GM21576 (cell line): Measurements from ENCODE around the gene TDRKH.

ENCODE experiments used
- ATAC-seq: cut with Tn5 transposase; IDR thresholded peaks from one replicate; pipeline ENCODE4 v1.9.1; 2021; ENCODE audit warnings: mild to moderate bottlenecking, moderate library complexity; ENCODE audit not compliant: unreplicated experiment

Gene TDRKH

GRCh38 chr1:151823175-151823574 is 32.9 kb upstream of the TDRKH start:
- no peak for ATAC-seq

- ATAC-seq, result no peak
Observed at GRCh38 chr1:151822404-151822803, 32.1 kb upstream of the TDRKH start.

- no peak for ATAC-seq
Observed at GRCh38 chr1:151820940-151821339, 30.6 kb upstream of the TDRKH start.

DNA sequence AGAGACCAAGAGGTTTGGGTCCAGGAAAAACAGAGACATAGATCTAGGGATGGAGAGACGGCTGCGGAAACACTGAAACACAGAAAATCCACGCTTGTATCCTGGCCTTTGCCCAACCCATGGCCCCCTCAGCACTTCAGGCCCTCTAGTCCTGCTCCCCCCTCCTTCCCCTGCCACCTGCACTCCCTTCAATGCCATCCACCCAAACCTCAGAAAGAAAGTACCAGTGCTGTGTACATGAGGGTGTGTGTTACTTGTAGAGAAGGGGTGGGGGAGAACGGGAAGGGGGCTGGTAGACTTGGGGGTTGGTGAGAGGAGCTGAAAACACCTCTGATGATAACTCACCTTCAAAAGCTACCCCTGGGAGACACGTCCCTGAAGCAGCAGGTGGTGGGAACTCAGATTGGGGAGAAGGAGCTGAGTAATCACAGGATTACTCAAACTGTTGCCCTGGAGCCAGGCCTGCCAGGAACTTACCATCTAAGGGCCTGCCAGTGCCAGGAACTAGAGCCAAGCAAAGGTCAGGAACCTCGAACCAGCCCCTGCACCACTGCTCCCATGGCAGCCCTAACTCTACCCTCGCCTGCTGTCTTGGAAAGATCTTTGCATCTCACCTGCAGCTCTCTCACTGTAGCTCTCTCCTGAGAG is 29.8 kb upstream of the TDRKH start:
- ATAC-seq, result no peak

- ATAC-seq, result no peak
Observed at GRCh38 chr1:151819227-151819835, 29.0 kb upstream of the TDRKH start.

- no peak for ATAC-seq
Observed at GRCh38 chr1:151817353-151817730, 27.0 kb upstream of the TDRKH start.

DNA sequence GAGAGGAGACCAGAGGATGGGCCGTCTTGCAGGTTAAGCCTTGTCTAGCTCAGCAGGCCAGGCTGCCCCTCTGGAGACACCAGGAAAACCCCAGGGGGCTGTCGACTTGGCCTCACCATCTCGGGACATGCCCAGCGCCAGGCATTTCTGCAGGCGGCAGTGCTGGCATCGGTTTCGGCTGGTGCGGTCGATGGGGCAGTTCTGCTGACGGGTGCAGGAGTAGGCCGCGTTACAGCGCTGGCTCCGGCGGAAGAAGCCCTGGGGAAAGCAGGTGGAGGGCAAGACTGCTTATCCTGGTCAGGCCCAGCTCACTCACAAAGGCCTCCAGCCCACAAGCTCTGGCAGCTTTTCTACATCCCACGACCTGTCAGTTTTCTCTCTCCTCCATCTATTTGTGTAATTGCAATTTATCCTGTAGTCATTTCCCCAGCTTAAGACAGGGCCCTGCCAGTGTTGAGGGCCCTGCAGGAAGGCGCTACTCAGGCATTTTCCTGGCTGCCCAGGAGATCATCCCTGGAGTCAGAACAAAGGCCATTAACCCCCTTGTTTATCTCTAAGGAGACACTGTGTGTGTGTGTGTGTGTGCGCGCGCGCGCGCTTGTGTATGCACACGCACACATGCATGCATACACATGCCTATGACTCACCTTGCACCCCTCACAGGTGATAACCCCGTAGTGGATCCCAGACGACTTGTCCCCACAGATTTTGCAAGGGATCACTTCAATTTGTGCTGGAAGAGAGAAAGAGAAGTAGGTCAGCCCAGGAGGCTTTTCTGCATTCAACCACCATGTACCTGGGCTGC is 26.4 kb upstream of the TDRKH start:
- ATAC-seq, result no peak

DNA sequence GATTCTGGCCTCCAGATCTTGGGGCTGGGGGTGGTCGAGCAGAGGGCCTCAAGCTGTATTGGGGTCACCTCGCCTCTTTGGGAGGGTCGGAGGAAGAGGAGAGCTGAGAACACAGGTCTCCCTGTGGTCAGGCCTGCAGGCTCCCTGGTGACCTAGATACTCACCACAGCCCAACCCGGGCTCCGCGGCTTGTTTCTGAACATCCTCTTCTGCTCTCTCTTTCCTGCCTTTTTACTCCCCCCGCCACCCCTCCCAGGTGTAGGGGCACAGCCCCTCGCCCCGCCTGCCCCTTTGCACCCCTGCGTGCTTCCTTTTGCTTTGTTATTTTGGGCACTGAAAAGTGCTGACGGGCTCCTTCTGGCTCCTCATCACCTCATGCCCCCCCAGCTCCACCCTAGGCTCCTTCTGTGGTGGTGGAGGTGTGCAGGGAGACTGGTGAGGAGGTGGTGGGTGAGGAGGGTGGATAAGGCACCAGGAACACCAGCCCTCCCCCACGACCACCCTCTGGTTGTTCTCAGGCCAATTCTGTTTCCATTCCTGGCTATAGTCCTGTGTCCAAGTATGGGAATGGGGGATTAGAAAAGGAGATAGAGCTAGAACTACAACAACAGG is 25.5 kb upstream of the TDRKH start:
- ATAC-seq, result no peak

GRCh38 chr1:151814971-151815545 is 24.8 kb upstream of the TDRKH start:
- ATAC-seq, result no peak

- ATAC-seq, result no peak
Observed at GRCh38 chr1:151814426-151814825, 24.1 kb upstream of the TDRKH start.

DNA sequence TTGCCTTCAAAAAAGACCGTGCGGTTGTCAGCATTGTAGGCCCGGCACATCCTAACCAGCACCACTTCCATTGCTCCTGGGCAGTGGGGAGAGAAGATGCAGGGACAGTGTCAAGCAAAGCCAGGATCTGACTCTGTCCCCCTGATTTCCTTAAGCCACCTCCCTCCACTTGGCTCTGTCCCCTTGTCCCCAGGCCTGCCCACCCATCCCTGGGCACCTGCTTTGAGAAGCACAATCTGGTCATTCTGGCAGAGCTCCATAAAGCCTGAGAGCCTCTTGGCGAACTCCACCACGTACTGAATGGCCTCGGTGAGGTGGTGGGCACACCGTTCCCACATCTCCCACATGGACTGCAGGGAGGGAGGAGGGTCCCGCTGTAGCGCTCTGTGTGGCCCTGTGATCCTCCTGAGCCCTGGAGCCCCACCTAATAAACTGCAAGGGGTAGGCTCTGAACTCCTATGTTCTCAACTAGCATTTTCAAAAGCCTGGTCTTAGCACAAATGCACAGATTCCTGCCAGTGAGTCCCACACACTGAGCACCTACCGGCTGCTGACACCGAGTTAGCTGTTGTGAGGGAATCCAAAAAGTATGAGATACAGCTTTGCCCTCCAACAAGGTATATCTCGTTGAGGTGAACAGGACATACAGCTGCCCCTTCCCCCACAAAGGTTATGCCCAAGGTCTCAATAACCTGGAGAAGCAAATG is 23.1 kb upstream of the TDRKH start:
- ATAC-seq, result no peak

DNA sequence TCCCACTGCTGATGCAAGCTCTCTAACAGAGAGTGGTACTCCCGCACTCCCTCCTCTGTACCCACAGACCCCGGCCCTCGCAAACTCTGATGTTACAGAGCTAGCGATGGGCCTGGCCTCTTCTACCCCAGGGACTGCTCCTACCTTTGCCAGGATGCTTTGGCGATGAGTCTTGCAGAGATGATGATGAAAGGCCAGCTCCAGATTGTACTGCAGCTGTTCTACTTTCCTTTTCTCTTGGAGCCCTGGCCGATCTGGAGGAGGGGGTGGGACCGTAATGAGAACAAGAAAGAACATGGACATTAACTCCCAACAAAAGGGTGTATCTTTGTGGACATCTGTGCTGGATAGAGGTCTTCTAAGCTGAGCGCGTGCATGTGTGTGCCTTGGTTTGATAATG is 20.9 kb upstream of the TDRKH start:
- no peak for ATAC-seq

DNA sequence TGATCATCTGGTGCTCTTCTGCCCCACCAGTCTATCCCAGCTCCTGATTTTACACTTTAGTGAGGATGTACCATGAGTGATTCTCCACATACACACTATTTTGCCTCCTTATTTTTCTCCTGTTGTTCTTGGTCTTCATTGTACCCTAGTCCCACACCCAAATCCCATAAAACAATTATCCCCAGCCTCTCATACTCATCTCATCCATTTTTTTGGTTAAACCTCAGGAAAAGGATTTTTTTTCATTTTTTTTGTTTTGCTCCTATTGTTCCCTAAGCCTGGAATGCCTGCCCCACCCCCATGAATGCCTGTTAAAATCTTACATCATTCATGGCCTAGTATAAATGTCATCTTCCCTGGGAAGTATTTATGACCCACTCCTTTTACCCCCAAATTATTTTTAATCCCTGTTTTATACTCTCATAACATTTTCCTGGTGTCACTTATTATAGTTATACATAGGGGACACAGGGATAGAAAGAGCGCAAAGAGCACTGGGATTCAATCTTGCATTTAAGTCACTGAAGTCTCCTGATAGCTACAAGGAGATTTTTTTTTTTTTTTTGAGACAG is 19.8 kb upstream of the TDRKH start:
- no peak for ATAC-seq

DNA sequence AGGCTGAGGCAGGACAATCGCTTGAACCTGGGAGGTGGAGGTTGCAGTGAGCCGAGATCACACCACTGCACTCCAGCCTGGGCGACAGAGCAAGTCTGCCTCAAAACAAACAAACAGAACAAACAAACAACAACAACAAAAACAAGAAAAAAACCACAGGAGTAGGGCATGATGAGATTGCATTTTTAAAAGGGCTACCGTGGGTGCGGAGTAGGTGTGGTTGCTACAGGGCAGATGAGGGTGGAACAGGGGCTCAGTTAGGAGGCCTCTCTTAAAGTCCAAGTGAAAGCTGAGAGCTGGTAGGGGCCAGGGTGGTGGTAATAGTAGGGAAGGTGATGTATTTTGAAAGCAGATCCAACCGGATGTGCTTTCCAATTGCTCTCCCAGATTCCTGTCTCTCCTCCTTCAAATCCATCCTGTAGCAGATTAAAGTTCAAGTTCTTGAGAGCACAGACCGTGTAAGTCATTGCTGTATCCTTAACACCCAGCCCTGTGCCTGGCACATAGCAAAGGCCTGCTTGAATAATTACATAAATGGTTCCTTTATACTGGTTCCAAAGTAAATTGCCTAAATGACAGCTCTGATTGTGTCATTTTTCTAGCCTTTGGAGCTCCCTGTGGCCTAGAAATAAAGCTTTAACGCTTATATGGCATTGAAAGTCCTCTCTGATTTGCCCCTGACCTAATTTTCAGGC is 19.1 kb upstream of the TDRKH start:
- ATAC-seq, result no peak

DNA sequence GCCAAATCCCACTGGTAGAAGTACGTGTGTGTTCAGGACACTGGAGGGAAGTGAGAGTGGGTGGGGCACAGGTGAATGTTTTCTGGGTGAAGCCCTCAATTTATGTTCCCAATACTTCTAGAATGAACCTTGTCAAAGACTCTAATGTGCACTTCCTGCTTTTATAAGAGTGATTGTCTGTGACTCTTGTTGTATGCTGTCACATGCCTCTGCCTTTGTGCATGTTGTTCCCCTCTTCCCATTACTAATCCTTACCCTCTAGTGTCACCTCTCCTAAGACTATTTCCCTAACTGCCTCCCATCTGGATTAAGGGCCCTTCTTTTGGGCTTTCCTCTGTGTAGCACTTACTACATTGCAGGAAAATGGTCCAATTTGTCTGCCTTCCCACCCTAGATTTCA is 17.5 kb upstream of the TDRKH start:
- no peak for ATAC-seq

DNA sequence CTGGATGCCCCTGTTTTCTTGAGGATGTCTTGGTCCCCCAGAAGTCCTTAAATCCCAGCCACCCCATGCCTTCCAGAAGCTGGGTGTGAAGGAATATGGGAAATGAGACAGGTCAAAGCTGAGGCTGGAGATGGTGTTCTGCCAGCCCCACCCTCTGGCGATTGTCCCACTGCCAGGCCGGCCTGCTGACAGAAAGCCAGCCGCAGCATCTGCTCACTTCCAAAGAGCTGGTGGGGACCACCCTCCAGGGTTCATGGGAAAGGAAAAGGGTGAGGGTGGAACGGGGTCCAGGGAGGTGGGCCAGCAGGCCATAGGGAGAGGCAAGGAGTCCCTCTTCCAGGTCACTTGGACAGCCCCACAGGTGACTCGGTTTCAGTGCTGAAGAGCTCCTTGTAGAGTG is 16.8 kb upstream of the TDRKH start:
- ATAC-seq, result no peak

GRCh38 chr1:151806170-151806569 is 15.9 kb upstream of the TDRKH start:
- no peak for ATAC-seq

- no peak for ATAC-seq
Observed at GRCh38 chr1:151805066-151805820, 14.9 kb upstream of the TDRKH start, which contains the start of gene LINGO4. LINGO4 (minus strand) TSS chr1:151805419; CDS start chr1:151802704, 2,715 bp downstream.

DNA sequence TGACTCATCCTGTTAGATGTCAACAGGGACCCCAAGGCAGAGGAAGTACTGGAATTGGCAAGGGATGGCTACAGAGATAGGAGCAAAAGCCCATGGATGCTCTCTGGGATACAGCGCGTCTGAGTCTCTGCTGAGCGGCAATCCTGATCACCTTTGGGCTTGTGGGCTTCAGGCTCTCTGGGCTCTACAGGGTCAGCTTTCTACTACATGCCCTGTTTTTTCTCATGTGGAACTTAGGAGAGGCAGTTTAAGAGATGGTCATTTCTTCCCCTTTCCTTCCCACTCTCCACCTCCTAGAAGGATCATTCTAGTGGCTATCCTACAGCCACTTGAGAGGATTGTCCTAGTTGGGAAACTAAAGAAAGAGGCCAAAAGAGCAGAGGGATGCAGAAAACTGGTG is 13.6 kb upstream of the TDRKH start:
- ATAC-seq, result no peak
